Chondrocyte (in vitro differentiated cells): ENCODE measurements around the gene ENTPD7. TPM values are rescaled to one million over a fixed set of nuclear protein-coding genes. Genes with fewer than 3 reads are reported as not detected.

ENCODE experiments used
- DNase-seq: peaks from one replicate; pipeline ENCODE4 v3.0.0; 2021; ENCODE audit warnings: mixed read lengths, low spot score
- H3K27ac Mint-ChIP-seq: one replicate; pipeline ENCODE4 v1.8.0; 2021; ENCODE audit warnings: mild to moderate bottlenecking, moderate library complexity, mixed read lengths; ENCODE audit not compliant: unreplicated experiment
- H3K27me3 Mint-ChIP-seq: 2 replicates; pipeline ENCODE4 v1.8.0; 2021; ENCODE audit warnings: low read depth, mixed read lengths
- H3K36me3 Mint-ChIP-seq: 2 replicates; pipeline ENCODE4 v1.8.0; 2021; ENCODE audit warnings: low read depth, mixed read lengths
- H3K4me1 Mint-ChIP-seq: 2 replicates; pipeline ENCODE4 v1.8.0; 2021; ENCODE audit warnings: low read depth, mild to moderate bottlenecking, mixed read lengths
- H3K4me3 Mint-ChIP-seq: one replicate; pipeline ENCODE4 v1.8.0; 2021; ENCODE audit warnings: mild to moderate bottlenecking, moderate library complexity, mixed read lengths; ENCODE audit not compliant: unreplicated experiment
- H3K9me3 Mint-ChIP-seq: 2 replicates; pipeline ENCODE4 v1.8.0; 2021; ENCODE audit warnings: low read depth, mixed read lengths
- total RNA-seq: library from RNA; stranded (reverse); gene quantifications from 3 replicates; pipeline ENCODE4 v1.2.1, GENCODE V29; 2021
- TF ChIP-seq, protein P1 (sequence below): fragments of 200-600 bp; sonication (generic); IDR thresholded peaks from 2 replicates; pipeline ENCODE4 v1.5.0; 2021; ENCODE audit warnings: antibody characterized with exemption, mild to moderate bottlenecking, moderate library complexity

Gene ENTPD7
- total RNA-seq, 1 donor from 2014 or later, result 28.8 TPM

DNA sequence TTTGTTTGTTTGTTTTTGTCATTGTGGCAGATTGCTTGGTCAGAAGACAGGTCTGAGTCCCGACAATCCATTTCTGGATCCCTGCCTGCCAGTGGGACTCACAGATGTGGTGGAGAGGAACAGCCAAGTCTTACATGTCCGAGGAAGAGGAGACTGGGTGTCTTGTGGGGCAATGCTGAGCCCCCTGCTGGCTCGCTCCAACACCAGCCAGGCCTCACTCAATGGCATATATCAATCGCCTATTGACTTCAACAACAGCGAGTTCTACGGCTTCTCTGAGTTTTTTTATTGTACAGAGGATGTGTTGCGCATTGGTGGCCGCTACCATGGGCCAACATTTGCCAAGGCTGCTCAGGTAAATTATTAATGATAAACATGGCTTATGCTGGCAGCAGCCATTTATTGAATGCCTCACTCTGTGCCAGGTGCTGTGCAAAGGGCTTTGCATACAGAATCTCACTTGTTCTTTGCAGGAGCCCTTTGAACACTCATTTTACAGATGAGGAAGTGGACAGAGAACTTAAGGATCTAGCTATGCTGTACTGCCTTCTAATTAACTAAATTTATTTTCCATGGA, 39.3 kb downstream of the ENTPD7 start:
- Mint-ChIP-seq H3K4me1 (peaks cover 5% of the 10 kb centered on the region), H3K27ac (no peak overlapping the region), H3K27me3 (no peaks in the 10 kb centered on the region), H3K9me3 (no peaks in the 10 kb centered on the region), H3K4me3 (no peak overlapping the region), H3K36me3 (peaks cover 56% of the 10 kb centered on the region)
- TF ChIP-seq, protein P1, sequence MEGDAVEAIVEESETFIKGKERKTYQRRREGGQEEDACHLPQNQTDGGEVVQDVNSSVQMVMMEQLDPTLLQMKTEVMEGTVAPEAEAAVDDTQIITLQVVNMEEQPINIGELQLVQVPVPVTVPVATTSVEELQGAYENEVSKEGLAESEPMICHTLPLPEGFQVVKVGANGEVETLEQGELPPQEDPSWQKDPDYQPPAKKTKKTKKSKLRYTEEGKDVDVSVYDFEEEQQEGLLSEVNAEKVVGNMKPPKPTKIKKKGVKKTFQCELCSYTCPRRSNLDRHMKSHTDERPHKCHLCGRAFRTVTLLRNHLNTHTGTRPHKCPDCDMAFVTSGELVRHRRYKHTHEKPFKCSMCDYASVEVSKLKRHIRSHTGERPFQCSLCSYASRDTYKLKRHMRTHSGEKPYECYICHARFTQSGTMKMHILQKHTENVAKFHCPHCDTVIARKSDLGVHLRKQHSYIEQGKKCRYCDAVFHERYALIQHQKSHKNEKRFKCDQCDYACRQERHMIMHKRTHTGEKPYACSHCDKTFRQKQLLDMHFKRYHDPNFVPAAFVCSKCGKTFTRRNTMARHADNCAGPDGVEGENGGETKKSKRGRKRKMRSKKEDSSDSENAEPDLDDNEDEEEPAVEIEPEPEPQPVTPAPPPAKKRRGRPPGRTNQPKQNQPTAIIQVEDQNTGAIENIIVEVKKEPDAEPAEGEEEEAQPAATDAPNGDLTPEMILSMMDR, result peak; percentile 8
- DNase-seq, result no peak

DNA sequence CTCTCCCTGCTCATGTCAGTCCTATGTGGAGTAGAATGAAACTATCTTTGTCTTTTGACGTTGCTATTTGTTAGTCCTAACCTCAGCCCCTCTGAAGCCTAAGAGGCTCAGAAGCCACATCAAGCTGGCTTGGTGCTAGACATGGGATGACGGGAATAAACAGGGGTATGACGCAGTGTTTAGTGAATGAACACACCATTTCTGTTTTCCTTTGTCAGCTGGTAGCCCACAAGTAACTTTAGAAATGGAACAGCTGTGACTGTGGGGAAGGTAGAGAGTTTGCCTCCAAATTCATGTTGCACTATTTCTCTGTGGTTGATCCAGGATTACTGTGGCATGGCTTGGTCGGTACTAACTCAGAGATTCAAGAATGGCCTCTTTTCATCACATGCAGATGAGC, 41.3 kb downstream of the ENTPD7 start:
- H3K9me3 Mint-ChIP-seq, result no peaks in the 10 kb centered on the region
- H3K4me3 Mint-ChIP-seq, result no peak overlapping the region
- H3K27me3 Mint-ChIP-seq, result no peaks in the 10 kb centered on the region
- DNase-seq, result no peak
- no peak overlapping the region for H3K27ac Mint-ChIP-seq
- H3K36me3 Mint-ChIP-seq, result peaks cover 64% of the 10 kb centered on the region
- H3K4me1 Mint-ChIP-seq, result no peaks in the 10 kb centered on the region
- TF ChIP-seq, protein P1, result no peak

DNA sequence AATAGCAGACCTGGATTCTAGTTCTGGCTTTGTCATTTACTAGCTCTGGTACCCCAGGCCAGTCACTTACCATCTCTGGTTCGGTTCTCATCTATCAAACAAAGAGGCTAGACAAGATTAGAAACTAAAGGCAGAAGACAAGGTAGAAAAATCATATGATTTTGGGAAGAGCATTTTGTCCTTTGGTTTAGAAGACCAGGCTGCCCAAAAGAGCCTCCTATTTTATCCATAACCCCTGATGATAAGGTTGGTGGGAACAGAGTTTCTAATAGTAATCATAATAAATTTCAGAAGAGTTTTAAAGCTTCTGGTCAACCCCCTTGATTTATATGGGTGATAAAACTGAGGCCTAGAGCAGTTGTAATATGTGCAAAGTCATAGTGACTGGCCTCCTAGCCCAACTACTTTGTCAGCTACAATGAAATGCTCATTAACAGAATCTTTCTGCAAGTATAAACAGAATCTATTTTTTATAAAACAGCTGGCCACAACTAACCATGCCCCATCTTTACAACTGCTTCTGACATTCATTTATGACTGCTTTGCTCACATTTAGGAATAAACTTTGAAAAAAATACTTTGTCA, 49.2 kb downstream of the ENTPD7 start:
- DNase-seq, result no peak
- TF ChIP-seq, protein P1, result no peak
- H3K9me3 Mint-ChIP-seq, result no peaks in the 10 kb centered on the region
- H3K4me1 Mint-ChIP-seq, result peaks cover 8% of the 10 kb centered on the region
- no peak overlapping the region for H3K27ac Mint-ChIP-seq
- no peaks in the 10 kb centered on the region for H3K27me3 Mint-ChIP-seq
- H3K36me3 Mint-ChIP-seq, result peaks cover 35% of the 10 kb centered on the region
- H3K4me3 Mint-ChIP-seq, result no peak overlapping the region

DNA sequence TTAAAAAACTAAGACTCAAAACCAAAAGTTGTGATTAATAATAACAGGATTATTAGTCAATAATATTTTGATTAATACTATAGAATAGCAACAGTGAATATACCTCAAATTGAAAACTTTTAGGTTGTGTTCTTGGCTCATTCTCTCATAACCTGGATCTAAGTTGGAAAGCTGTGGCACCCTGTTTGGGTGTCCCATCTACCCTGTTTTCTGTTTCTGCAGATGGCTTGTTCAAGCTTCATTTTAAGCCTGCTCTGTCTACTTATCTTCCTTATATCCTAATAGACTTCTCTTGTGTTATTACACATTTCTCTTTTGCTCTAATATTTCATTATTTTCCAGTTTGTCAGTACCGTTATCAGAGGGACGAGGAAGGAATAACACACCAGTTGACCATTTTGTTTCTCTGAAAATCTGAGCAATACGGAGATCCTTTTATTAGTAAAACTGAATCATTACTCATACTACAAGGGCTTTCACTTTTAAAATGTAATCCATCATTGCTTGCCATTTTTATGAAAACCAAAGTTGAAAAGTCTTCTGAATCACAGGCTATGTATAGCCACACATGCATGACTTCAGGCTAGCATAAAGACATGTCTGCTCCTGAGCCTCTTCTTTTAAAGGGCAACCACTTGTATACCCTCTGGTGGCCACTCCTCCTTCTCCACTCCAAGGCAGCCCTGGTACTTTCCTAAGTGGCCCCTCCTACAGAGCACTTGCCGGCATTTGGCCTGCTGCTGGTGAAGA, 50.3 kb downstream of the ENTPD7 start:
- Mint-ChIP-seq H3K36me3 (peaks cover 34% of the 10 kb centered on the region), H3K27ac (peak overlapping the region; percentile 89), H3K9me3 (no peaks in the 10 kb centered on the region), H3K4me1 (peaks cover 8% of the 10 kb centered on the region), H3K4me3 (no peak overlapping the region), H3K27me3 (no peaks in the 10 kb centered on the region)
- no peak for DNase-seq
- TF ChIP-seq, protein P1, result no peak

DNA sequence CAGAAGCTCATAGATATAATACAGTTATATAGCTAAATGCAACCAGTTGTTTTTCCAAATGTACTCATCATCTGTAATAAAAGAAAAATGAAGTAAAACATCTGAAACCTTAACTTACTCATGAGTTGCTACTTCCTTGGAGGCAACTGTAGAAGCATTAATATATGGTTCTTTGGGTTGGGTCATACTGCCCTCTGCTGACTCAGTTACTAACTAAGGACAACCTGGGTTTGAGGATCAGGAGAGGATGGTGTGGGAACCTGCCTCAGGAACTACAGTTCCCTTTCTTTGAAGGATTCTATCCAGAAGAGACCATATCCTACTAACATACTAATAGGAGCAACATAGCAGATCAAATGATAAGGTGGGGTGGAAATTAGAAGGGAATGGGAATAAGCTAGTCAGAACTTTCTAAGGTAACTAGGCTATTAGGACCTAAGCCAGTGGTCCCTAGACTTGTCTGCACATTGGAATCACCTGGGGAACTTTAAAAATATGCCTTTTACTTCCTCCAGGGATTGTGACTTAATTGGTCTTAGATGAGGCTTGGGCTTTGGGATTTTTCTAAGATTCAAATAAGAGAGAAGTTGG, 51.9 kb downstream of the ENTPD7 start:
- H3K27ac Mint-ChIP-seq, result peak overlapping the region; percentile 51
- TF ChIP-seq, protein P1, result peak; percentile 79
- no peak for DNase-seq
- H3K27me3 Mint-ChIP-seq, result no peaks in the 10 kb centered on the region
- H3K4me3 Mint-ChIP-seq, result no peak overlapping the region
- H3K4me1 Mint-ChIP-seq, result peaks cover 8% of the 10 kb centered on the region
- peaks cover 30% of the 10 kb centered on the region for H3K36me3 Mint-ChIP-seq
- H3K9me3 Mint-ChIP-seq, result no peaks in the 10 kb centered on the region
